ENCODE data around the gene IL2RA.

The IL2RA gene

GRCh38 chr10:6035101-6035834, 26.9 kb downstream of the IL2RA start:
- no peak for ATAC-seq
- TF ChIP-seq ZNF565 (CRISPR knock-in tag; conservative IDR thresholded peaks at IDR 0.05; ENCODE audit: low read depth), result no peak
- no peak for TF ChIP-seq ZFP3 (CRISPR knock-in tag; IDR thresholded peaks at IDR 0.05)
- no peak for TF ChIP-seq ESRRG (CRISPR knock-in tag; IDR thresholded peaks at IDR 0.05)
- TF ChIP-seq PATZ1 (CRISPR knock-in tag; IDR thresholded peaks at IDR 0.05; ENCODE audit: borderline replicate concordance), result no peak
- TF ChIP-seq RARB (CRISPR knock-in tag; IDR thresholded peaks at IDR 0.05), result no peak
- no peak for TF ChIP-seq ZFP30 (CRISPR knock-in tag; IDR thresholded peaks at IDR 0.05)
- no peak for TF ChIP-seq TOX (CRISPR knock-in tag; IDR thresholded peaks at IDR 0.05; ENCODE audit: borderline replicate concordance)
- TF ChIP-seq OSR1 (CRISPR knock-in tag; IDR thresholded peaks at IDR 0.05), result no peak
- TF ChIP-seq TCF4 (CRISPR knock-in tag; IDR thresholded peaks at IDR 0.05; ENCODE audit: borderline replicate concordance), result no peak
- no peak for TF ChIP-seq CSDC2 (CRISPR knock-in tag; IDR thresholded peaks at IDR 0.05)
- TF ChIP-seq CSRNP3 (CRISPR knock-in tag; IDR thresholded peaks at IDR 0.05), result no peak

GRCh38 chr10:6034371-6034770, 27.8 kb downstream of the IL2RA start:
- TF ChIP-seq TCF4 (CRISPR knock-in tag; IDR thresholded peaks at IDR 0.05; ENCODE audit: borderline replicate concordance), result no peak
- no peak for TF ChIP-seq RARB (CRISPR knock-in tag; IDR thresholded peaks at IDR 0.05)
- TF ChIP-seq PPARA (CRISPR knock-in tag; IDR thresholded peaks at IDR 0.05; ENCODE audit: borderline replicate concordance), result no peak
- no peak for TF ChIP-seq ZNF8 (CRISPR knock-in tag; IDR thresholded peaks at IDR 0.05)
- TF ChIP-seq TSHZ2 (CRISPR knock-in tag; IDR thresholded peaks at IDR 0.05), result no peak
- no peak for TF ChIP-seq ESRRG (CRISPR knock-in tag; IDR thresholded peaks at IDR 0.05)
- no peak for TF ChIP-seq TOX (CRISPR knock-in tag; IDR thresholded peaks at IDR 0.05; ENCODE audit: borderline replicate concordance)
- TF ChIP-seq ISL1 (CRISPR knock-in tag; IDR thresholded peaks at IDR 0.05), result no peak
- no peak for TF ChIP-seq CSDC2 (CRISPR knock-in tag; IDR thresholded peaks at IDR 0.05)
- no peak for TF ChIP-seq ZC3H10 (CRISPR knock-in tag; IDR thresholded peaks at IDR 0.05)
- TF ChIP-seq CREB5 (CRISPR knock-in tag; IDR thresholded peaks at IDR 0.05; ENCODE audit: low read depth), result no peak
- no peak for ATAC-seq

- TF ChIP-seq ZNF70 (CRISPR knock-in tag; IDR thresholded peaks at IDR 0.05), result no peak
- no peak for TF ChIP-seq OSR1 (CRISPR knock-in tag; IDR thresholded peaks at IDR 0.05)
- TF ChIP-seq PPARA (CRISPR knock-in tag; IDR thresholded peaks at IDR 0.05; ENCODE audit: borderline replicate concordance), result no peak
- no peak for TF ChIP-seq ESRRG (CRISPR knock-in tag; IDR thresholded peaks at IDR 0.05)
- no peak for TF ChIP-seq TSHZ2 (CRISPR knock-in tag; IDR thresholded peaks at IDR 0.05)
- no peak for TF ChIP-seq BACH2 (CRISPR knock-in tag; IDR thresholded peaks at IDR 0.05; ENCODE audit: borderline replicate concordance)
- TF ChIP-seq CSDC2 (CRISPR knock-in tag; IDR thresholded peaks at IDR 0.05), result no peak
- no peak for TF ChIP-seq TCF4 (CRISPR knock-in tag; IDR thresholded peaks at IDR 0.05; ENCODE audit: borderline replicate concordance)
- TF ChIP-seq ISL1 (CRISPR knock-in tag; IDR thresholded peaks at IDR 0.05), result no peak
- TF ChIP-seq ZFP3 (CRISPR knock-in tag; IDR thresholded peaks at IDR 0.05), result no peak
- no peak for TF ChIP-seq TOX (CRISPR knock-in tag; IDR thresholded peaks at IDR 0.05; ENCODE audit: borderline replicate concordance)
- TF ChIP-seq ZNF8 (CRISPR knock-in tag; IDR thresholded peaks at IDR 0.05), result no peak
- TF ChIP-seq GLIS3 (CRISPR knock-in tag; IDR thresholded peaks at IDR 0.05), result no peak
- no peak for TF ChIP-seq ZC3H10 (CRISPR knock-in tag; IDR thresholded peaks at IDR 0.05)
- no peak for TF ChIP-seq ZFP30 (CRISPR knock-in tag; IDR thresholded peaks at IDR 0.05)
- TF ChIP-seq CSRNP3 (CRISPR knock-in tag; IDR thresholded peaks at IDR 0.05), result no peak
- no peak for TF ChIP-seq RARB (CRISPR knock-in tag; IDR thresholded peaks at IDR 0.05)
- no peak for TF ChIP-seq ZNF565 (CRISPR knock-in tag; conservative IDR thresholded peaks at IDR 0.05; ENCODE audit: low read depth)
- peak; percentile 34; the same call in 1 of the 3 replicates for ATAC-seq
Observed at GRCh38 chr10:6033954-6034353, 28.2 kb downstream of the IL2RA start.

All from SK-N-SH treated with all-trans-retinoic acid at 6 μM for 48 hours (cell line).